Esophagus (tissue), 2 donors: ENCODE data around the gene METAP1D. TPM values are rescaled to one million over a fixed set of nuclear protein-coding genes. Genes with fewer than 3 reads are reported as not detected.

Experiments
- H3K27ac ChIP-seq, 2 donors: one replicate each; pipeline ENCODE4 v1.5.1; 2013; ENCODE audit warnings: low read depth in 2 of 2, mild to moderate bottlenecking in 2 of 2, inconsistent platforms in 1 of 2, low read length in 1 of 2, moderate library complexity in 1 of 2
- H3K27me3 ChIP-seq, 2 donors: one replicate each; pipeline ENCODE4 v1.6.1; 2013; ENCODE audit warnings: low read length in 2 of 2, control low read depth in 1 of 2, mild to moderate bottlenecking in 1 of 2; ENCODE audit not compliant: insufficient read depth in 2 of 2, control insufficient read depth in 1 of 2
- H3K36me3 ChIP-seq, 2 donors: one replicate each; pipeline ENCODE4 v1.6.1; 2013; ENCODE audit warnings: low read length in 1 of 2; ENCODE audit not compliant: control insufficient read depth in 2 of 2, insufficient read depth in 2 of 2
- H3K4me1 ChIP-seq, 2 donors: one replicate each; pipeline ENCODE4 v1.6.1; 2013; ENCODE audit warnings: low read length in 1 of 2; ENCODE audit not compliant: control insufficient read depth in 2 of 2, insufficient read depth in 2 of 2
- H3K4me3 ChIP-seq, 2 donors: one replicate each; pipeline ENCODE4 v1.5.1; 2013; ENCODE audit warnings: low read length in 2 of 2, mild to moderate bottlenecking in 2 of 2, low read depth in 1 of 2, moderate library complexity in 1 of 2
- H3K9me3 ChIP-seq, 2 donors: one replicate each; pipeline ENCODE4 v1.6.1; 2013; ENCODE audit warnings: mild to moderate bottlenecking in 2 of 2, low read depth in 1 of 2, low read length in 1 of 2, moderate library complexity in 1 of 2; ENCODE audit not compliant: control insufficient read depth in 2 of 2, insufficient read depth in 1 of 2
- WGBS, 2 donors: extraction: QIAGEN DNeasy Blood & Tissue Kit; methylation state at CpG; one replicate each; pipeline ENCODE4 v1.1.7; 2013; 5-methylcytosine and 5-hydroxymethylcytosine counted together
- polyA plus RNA-seq, 2 donors: library from polyadenylated mRNA; stranded (reverse); fragments of 200-250 nt; gene quantifications; one replicate each; pipeline ENCODE4 v1.2.3, GENCODE V29; 2013
- donor health status: healthy with polysubstance abuse.
- donor health status: Bipolar disorder and iron deficiency.

Gene METAP1D
- polyA plus RNA-seq, 2 donors = 2.8 to 5.0 TPM

DNA sequence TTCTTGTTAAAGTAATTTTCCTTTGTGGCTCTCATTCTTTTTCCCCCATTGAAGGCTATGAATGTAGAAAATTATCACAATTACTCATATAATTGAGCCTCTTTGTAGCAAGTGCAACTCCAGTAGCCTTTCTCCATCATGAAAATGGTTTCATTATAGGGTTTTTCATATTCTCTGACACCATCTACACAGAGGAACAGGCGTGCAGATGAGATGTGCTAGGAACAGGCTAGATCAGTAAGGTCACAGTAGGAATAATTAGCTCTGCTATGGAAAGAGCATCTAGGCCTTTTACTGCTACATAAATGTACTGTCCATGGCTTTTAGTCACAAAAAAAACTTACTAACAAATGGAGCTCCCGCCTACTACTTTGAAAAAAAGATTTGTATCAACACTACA, 73.0 kb downstream of the METAP1D start:
- WGBS, 2 donors = 97 to 98% methylated on average over 2 of the region's 2 CpGs
- Histone ChIP-seq H3K27me3 (no peaks in the 10 kb centered on the region), H3K4me1 (no peaks in the 10 kb centered on the region), H3K36me3 (no peaks in the 10 kb centered on the region), H3K4me3 (no peak overlapping the region), H3K9me3 (no peaks in the 10 kb centered on the region), H3K27ac (no peak overlapping the region)

DNA sequence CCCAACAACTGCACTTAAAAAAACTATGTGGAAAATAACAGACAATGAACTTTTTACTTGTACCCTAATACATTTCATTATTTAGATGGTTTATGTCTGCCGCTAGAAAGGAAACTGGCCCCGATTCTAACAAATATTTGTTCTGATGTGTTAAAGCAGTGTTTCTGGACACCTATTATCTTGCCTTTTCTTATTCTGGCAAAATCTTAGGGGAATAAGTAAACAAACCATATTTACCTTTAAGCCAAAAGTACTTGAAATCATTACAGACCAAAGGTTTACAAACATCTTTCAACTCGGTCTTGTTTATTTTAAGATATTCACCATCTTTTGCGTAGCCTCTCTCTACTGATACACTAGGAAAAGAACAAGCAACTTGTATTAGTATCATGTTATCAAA, 73.8 kb downstream of the METAP1D start:
- Histone ChIP-seq H3K4me1 (no peaks in the 10 kb centered on the region), H3K36me3 (no peaks in the 10 kb centered on the region), H3K27ac (no peak overlapping the region), H3K27me3 (no peaks in the 10 kb centered on the region), H3K4me3 (no peak overlapping the region), H3K9me3 (no peaks in the 10 kb centered on the region)
- WGBS, 2 donors = 95 to 96% methylated on average over 4 of the region's 4 CpGs

DNA sequence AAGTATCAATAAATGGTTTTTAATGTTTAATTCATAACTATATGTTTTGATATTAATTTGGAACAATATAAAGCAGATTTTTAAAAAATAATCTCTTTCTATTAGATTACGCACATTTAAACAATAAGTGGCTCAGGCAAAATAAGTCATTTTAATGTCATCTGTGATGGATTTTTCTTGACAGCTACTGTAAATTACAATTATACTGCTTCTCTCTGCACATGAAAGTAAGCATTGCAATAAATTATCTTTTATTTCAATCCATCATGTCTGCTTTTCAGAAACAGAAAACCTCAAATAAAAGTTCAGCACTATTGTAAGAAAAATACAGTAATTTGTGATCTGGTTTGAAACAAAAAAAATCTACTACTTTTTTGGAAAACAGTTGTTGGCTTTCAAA, 74.5 kb downstream of the METAP1D start:
- 97 to 98% methylated on average over 1 of the region's 1 CpG for WGBS, 2 donors
- Histone ChIP-seq H3K4me3 (no peak overlapping the region), H3K27ac (no peak overlapping the region), H3K36me3 (no peaks in the 10 kb centered on the region), H3K9me3 (no peaks in the 10 kb centered on the region), H3K4me1 (no peaks in the 10 kb centered on the region), H3K27me3 (no peaks in the 10 kb centered on the region)

DNA sequence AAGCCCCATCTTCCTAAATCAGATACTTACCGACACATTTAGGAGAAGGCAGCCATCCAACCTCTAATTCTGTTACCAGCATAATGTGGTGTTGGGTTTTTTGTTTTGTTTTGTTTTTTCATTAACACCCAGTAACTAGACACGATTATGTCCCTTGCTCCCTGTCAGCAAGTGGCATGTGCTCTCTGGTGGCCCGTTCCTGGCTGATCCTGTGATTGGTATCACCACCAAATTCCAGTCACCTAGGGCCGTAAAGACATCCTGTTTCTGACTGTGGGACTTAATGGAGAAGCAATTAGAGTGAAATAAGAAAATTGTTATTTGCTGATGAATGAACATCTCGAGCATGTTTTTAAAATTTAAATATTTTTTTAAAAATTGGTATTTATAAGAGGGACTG, 79.7 kb downstream of the METAP1D start:
- peaks cover 3 to 39% of the 10 kb centered on the region in 2 donors for H3K27me3 ChIP-seq

DNA sequence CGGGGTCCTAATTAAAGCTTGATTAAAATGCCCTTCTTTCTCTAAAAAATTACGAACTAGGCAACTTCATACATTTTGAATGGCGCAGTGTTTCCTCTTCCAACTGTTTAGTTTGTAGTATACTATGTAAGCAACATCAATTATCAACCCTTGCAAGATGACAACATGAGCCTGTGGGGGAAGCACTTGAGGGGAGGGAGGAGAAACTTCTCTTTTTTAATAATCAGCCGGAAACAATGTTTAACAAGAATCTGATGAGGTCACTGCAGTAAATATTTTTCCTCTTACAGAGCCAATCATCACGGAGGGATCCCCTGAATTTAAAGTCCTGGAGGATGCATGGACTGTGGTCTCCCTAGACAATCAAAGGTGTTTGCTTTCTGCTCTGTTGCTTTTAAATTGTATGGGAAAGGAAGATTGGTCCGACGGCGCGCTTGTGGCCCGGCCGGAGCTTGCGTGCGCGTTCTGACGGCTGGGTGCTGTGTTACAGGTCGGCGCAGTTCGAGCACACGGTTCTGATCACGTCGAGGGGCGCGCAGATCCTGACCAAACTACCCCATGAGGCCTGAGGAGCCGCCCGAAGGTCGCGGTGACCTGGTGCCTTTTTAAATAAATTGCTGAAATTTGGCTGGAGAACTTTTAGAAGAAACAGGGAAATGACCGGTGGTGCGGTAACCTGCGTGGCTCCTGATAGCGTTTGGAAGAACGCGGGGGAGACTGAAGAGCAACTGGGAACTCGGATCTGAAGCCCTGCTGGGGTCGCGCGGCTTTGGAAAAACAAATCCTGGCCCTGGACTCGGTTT, 80.3 kb downstream of the METAP1D start:
- no peaks in the 10 kb centered on the region for H3K36me3 ChIP-seq
- WGBS, 2 donors = 49 to 60% methylated on average over 38 of the region's 38 CpGs

More for the DNA sequence above, 79.7 kb downstream of the METAP1D start:
- no peak overlapping the region for H3K4me3 ChIP-seq
- H3K9me3 ChIP-seq = peaks cover 2 to 3% of the 10 kb centered on the region in 2 donors
- no peaks in the 10 kb centered on the region for H3K36me3 ChIP-seq
- peaks cover 1 to 8% of the 10 kb centered on the region in 2 donors for H3K4me1 ChIP-seq
- 92 to 94% methylated on average over 5 of the region's 5 CpGs for WGBS, 2 donors
- no peak overlapping the region for H3K27ac ChIP-seq

GRCh38 chr2:172080641-172081220, 81.0 kb downstream of the METAP1D start:
- H3K4me1 ChIP-seq = peaks cover 12 to 15% of the 10 kb centered on the region in 2 donors
- 35 to 44% methylated on average over 25 of the region's 25 CpGs for WGBS, 2 donors
- H3K27ac ChIP-seq = no peak overlapping the region
- no peak overlapping the region for H3K4me3 ChIP-seq
- peaks cover 2 to 3% of the 10 kb centered on the region in 2 donors for H3K9me3 ChIP-seq
- no peaks in the 10 kb centered on the region for H3K36me3 ChIP-seq
- peaks cover 3 to 47% of the 10 kb centered on the region in 2 donors for H3K27me3 ChIP-seq

More for the DNA sequence above, 80.3 kb downstream of the METAP1D start:
- Histone ChIP-seq H3K9me3 (peaks cover 2 to 3% of the 10 kb centered on the region in 2 donors), H3K4me3 (no peak overlapping the region), H3K27me3 (peaks cover 3 to 43% of the 10 kb centered on the region in 2 donors), H3K27ac (no peak overlapping the region), H3K4me1 (peaks cover 7 to 14% of the 10 kb centered on the region in 2 donors)

- 18 to 19% methylated on average over 36 of the region's 36 CpGs for WGBS, 2 donors
- Histone ChIP-seq H3K4me3 (no peak overlapping the region), H3K27me3 (peaks cover 3 to 54% of the 10 kb centered on the region in 2 donors), H3K36me3 (no peaks in the 10 kb centered on the region), H3K4me1 (peaks cover 14 to 16% of the 10 kb centered on the region in 2 donors), H3K27ac (no peak overlapping the region), H3K9me3 (peaks cover 2 to 3% of the 10 kb centered on the region in 2 donors)
These were observed 81.7 kb downstream of the METAP1D start for GRCh38 chr2:172081221-172082022.

DNA sequence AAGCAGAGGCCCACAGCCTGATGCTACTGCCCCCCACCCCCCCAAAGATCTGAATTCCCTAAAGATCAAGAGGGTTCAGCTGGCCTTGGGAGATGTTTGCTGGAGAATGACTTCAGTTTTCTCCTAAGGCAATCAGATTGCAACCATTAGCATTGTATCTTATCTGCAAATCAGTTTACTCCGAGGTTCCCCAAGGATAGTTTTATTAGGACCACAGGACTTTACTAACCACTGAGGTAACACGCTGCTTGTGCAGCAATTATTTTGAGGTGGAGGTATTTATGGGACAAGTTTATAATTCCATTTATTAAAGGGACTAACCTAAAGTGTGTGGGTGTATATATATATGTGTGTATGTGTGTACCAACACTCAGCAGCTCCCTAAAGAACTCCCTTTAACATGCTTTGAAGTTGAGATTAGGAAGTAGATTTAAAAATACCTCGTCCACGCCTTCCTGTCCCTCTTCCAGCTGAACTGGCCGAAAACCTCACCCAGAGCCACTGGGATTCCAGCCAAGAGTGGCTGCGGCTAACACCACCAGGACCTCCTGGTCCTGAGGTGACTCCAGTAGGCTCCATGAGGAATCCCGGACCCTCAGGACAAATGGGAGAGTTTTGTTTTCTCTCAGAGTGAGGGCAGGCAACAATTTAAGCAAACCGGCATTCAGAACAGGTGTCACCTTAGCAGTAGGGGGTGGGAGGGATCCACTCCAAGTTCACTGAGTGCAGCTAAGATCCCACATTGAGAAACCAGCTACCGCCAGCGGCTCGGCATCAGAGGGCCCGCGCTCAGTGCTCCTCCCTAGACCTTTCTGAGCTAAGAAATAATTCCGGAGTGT, 82.6 kb downstream of the METAP1D start:
- Histone ChIP-seq H3K27ac (no peak overlapping the region), H3K27me3 (peaks cover 3 to 63% of the 10 kb centered on the region in 2 donors), H3K9me3 (peaks cover 2 to 3% of the 10 kb centered on the region in 2 donors), H3K4me3 (no peak overlapping the region), H3K4me1 (peaks cover 15 to 22% of the 10 kb centered on the region in 2 donors), H3K36me3 (no peaks in the 10 kb centered on the region)
- WGBS, 2 donors = 14 to 18% methylated on average over 14 of the region's 14 CpGs
